Astrocyte of the cerebellum (primary cell): ENCODE data around the gene INPP4B.

Source experiments
- DNase-seq: peaks from one replicate; pipeline ENCODE4 v3.0.0-alpha.2; 2011; ENCODE audit warnings: low read depth
- H3K4me3 ChIP-seq: 2 replicates; pipeline ENCODE4 v1.5.1; 2011; ENCODE audit warnings: mild to moderate bottlenecking, low read depth, low read length, moderate library complexity
- CTCF ChIP-seq: IDR thresholded peaks from 2 replicates; pipeline ENCODE4 v1.5.1; 2012; ENCODE audit warnings: low read length, low read depth, moderate library complexity, mild to moderate bottlenecking; ENCODE audit errors: missing control alignments
- in situ Hi-C: cut with HindIII; loops from 2 replicates; pipeline ENCODE4 v1.10.0; 2017; ENCODE audit warnings: low sequenced_read_pairs

INPP4B gene

GRCh38 chr4:142141224-142141623 lies 704.9 kb downstream of the INPP4B start:
- TF ChIP-seq CTCF: no peak
- in situ Hi-C loops: loop anchor here (25.0 kb wide), 1 partner anchor 696 kb away; the partner anchor contains the start of gene INPP4B
- H3K4me3 ChIP-seq: no peak overlapping the region
- no peak for DNase-seq

GRCh38 chr4:142130666-142131065 lies 715.4 kb downstream of the INPP4B start:
- no peak overlapping the region for H3K4me3 ChIP-seq
- no peak for TF ChIP-seq CTCF
- no peak for DNase-seq
- in situ Hi-C loops: loop anchor here (25.0 kb wide), 1 partner anchor 707 kb away; the partner anchor contains the start of gene INPP4B

GRCh38 chr4:142129931-142130330 lies 716.2 kb downstream of the INPP4B start:
- no peak for TF ChIP-seq CTCF
- DNase-seq: no peak
- in situ Hi-C loops: loop anchor here (25.0 kb wide), 1 partner anchor 707 kb away; the partner anchor contains the start of gene INPP4B
- H3K4me3 ChIP-seq: no peak overlapping the region

- in situ Hi-C loops: loop anchor here (25.0 kb wide), 1 partner anchor 708 kb away; the partner anchor contains the start of gene INPP4B
- DNase-seq: no peak
- no peak overlapping the region for H3K4me3 ChIP-seq
- TF ChIP-seq CTCF: no peak
These were observed 716.6 kb downstream of the INPP4B start for GRCh38 chr4:142129473-142129872.

GRCh38 chr4:142128529-142128928 lies 717.6 kb downstream of the INPP4B start:
- H3K4me3 ChIP-seq: no peak overlapping the region
- TF ChIP-seq CTCF: no peak
- peak; percentile 28 for DNase-seq
- in situ Hi-C loops: loop anchor here (25.0 kb wide), 1 partner anchor 709 kb away; the partner anchor contains the start of gene INPP4B

GRCh38 chr4:142126890-142127497 lies 719.1 kb downstream of the INPP4B start:
- peak; percentile 74 for DNase-seq
- in situ Hi-C loops: loop anchor here (25.0 kb wide), 1 partner anchor 710 kb away; the partner anchor contains the start of gene INPP4B

More at GRCh38 chr4:142126890-142127497, 719.1 kb downstream of the INPP4B start:
- TF ChIP-seq CTCF: peak; percentile 68
- no peak overlapping the region for H3K4me3 ChIP-seq
